ENCODE data around the gene EMP2. TPM values are rescaled to one million over a fixed set of nuclear protein-coding genes. Genes with fewer than 3 reads are reported as not detected.

The EMP2 gene
- polyA plus RNA-seq, 3 donors, result not detected

DNA sequence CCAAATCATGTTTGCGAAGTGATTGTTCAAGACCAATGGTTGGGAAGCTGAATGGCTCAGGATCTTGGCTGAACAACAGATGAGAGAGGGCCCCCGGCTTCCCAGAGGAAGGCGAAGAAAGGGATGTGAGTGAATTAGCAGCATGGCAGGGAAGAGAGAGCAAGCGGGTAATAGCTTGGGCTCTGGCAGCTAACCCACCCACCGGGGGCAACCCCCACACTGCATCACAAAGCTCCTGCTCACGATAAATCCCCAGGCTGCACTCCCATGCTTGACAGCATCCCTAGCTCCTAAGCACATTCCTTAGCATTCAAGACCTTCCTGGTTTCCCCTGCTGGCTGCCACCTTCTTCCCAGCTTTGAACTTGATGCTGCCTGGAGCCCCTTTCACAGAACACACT, 26.2 kb upstream of the EMP2 start:
- H3K27me3 ChIP-seq (ENCODE audit: control insufficient read depth in 2 of 2, insufficient read depth in 2 of 2, low read length in 2 of 2), result peaks cover 0 to 2% of the 10 kb centered on the region in 2 donors
- intact Hi-C loops (cut with micrococcal nuclease), result no loop called here
- DNase-seq, result no peak
- H2AFZ ChIP-seq (ENCODE audit: insufficient read depth, low read depth, low read length, poor library complexity, severe bottlenecking), result no peak overlapping the region
- TF ChIP-seq, protein P1, sequence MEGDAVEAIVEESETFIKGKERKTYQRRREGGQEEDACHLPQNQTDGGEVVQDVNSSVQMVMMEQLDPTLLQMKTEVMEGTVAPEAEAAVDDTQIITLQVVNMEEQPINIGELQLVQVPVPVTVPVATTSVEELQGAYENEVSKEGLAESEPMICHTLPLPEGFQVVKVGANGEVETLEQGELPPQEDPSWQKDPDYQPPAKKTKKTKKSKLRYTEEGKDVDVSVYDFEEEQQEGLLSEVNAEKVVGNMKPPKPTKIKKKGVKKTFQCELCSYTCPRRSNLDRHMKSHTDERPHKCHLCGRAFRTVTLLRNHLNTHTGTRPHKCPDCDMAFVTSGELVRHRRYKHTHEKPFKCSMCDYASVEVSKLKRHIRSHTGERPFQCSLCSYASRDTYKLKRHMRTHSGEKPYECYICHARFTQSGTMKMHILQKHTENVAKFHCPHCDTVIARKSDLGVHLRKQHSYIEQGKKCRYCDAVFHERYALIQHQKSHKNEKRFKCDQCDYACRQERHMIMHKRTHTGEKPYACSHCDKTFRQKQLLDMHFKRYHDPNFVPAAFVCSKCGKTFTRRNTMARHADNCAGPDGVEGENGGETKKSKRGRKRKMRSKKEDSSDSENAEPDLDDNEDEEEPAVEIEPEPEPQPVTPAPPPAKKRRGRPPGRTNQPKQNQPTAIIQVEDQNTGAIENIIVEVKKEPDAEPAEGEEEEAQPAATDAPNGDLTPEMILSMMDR (IDR thresholded peaks at IDR 0.05), result no peak
- H3K36me3 Mint-ChIP-seq, result no peaks in the 10 kb centered on the region
- H3K4me1 Mint-ChIP-seq, result no peaks in the 10 kb centered on the region
- peaks cover 0 to 16% (median 9%) of the 10 kb centered on the region in 3 donors for H3K27me3 Mint-ChIP-seq (ENCODE audit: low read depth in 3 of 3)
- no peak overlapping the region for H3K27ac ChIP-seq (ENCODE audit: low read depth in 1 of 2, low read length in 2 of 2)
- H3K9ac ChIP-seq (ENCODE audit: insufficient read depth, low read length, poor library complexity, severe bottlenecking), result no peak overlapping the region
- no peaks in the 10 kb centered on the region for H3K9me3 ChIP-seq (replicated peaks in 1 of 2; ENCODE audit: control insufficient read depth in 1 of 2, insufficient read depth in 1 of 2, low read length in 2 of 2)
- H3K4me3 Mint-ChIP-seq, result peak overlapping the region in 1 of 2 donors; percentile 70
- H3K27ac Mint-ChIP-seq, result no peak overlapping the region
- H3K4me3 ChIP-seq (replicated peaks in 1 of 3; ENCODE audit: low read depth in 2 of 3, low read length in 3 of 3), result no peak overlapping the region
- H3K4me2 ChIP-seq (replicated peaks; ENCODE audit: extremely low read depth, low read length, poor library complexity, severe bottlenecking), result no peak overlapping the region
- peaks cover 0 to 6% of the 10 kb centered on the region in 2 donors for H3K4me1 ChIP-seq (ENCODE audit: control insufficient read depth in 1 of 2, insufficient read depth in 2 of 2, low read length in 2 of 2)
- no peaks in the 10 kb centered on the region for H4K20me1 ChIP-seq (ENCODE audit: insufficient read depth, low read length)
- peaks cover 0 to 2% (median 0%) of the 10 kb centered on the region in 7 donors for H3K9me3 Mint-ChIP-seq
- WGBS (ENCODE audit: insufficient coverage), result 84% methylated on average over 3 of the region's 6 CpGs
- no peaks in the 10 kb centered on the region for H3K79me2 ChIP-seq (ENCODE audit: insufficient read depth, low read length)
- no peaks in the 10 kb centered on the region for H3K36me3 ChIP-seq (replicated peaks in 1 of 2; ENCODE audit: control insufficient read depth in 1 of 2, insufficient read depth in 2 of 2, low read length in 2 of 2)

- Histone ChIP-seq H3K27ac (ENCODE audit: low read depth in 1 of 2, low read length in 2 of 2) (no peak overlapping the region), H3K36me3 (replicated peaks in 1 of 2; ENCODE audit: control insufficient read depth in 1 of 2, insufficient read depth in 2 of 2, low read length in 2 of 2) (no peaks in the 10 kb centered on the region), H3K4me2 (replicated peaks; ENCODE audit: extremely low read depth, low read length, poor library complexity, severe bottlenecking) (no peak overlapping the region), H3K27me3 (ENCODE audit: control insufficient read depth in 2 of 2, insufficient read depth in 2 of 2, low read length in 2 of 2) (peaks cover 0 to 2% of the 10 kb centered on the region in 2 donors), H3K79me2 (ENCODE audit: insufficient read depth, low read length) (no peaks in the 10 kb centered on the region), H2AFZ (ENCODE audit: insufficient read depth, low read depth, low read length, poor library complexity, severe bottlenecking) (no peak overlapping the region), H4K20me1 (ENCODE audit: insufficient read depth, low read length) (no peaks in the 10 kb centered on the region), H3K4me3 (replicated peaks in 1 of 3; ENCODE audit: low read depth in 2 of 3, low read length in 3 of 3) (no peak overlapping the region), H3K9ac (ENCODE audit: insufficient read depth, low read length, poor library complexity, severe bottlenecking) (no peak overlapping the region), H3K9me3 (replicated peaks in 1 of 2; ENCODE audit: control insufficient read depth in 1 of 2, insufficient read depth in 1 of 2, low read length in 2 of 2) (no peaks in the 10 kb centered on the region), H3K4me1 (ENCODE audit: control insufficient read depth in 1 of 2, insufficient read depth in 2 of 2, low read length in 2 of 2) (peaks cover 0 to 6% of the 10 kb centered on the region in 2 donors)
- intact Hi-C loops (cut with micrococcal nuclease), result no loop called here
- Mint-ChIP-seq H3K4me3 (no peak overlapping the region), H3K27me3 (ENCODE audit: low read depth in 3 of 3) (peaks cover under 1 to 16% (median 7%) of the 10 kb centered on the region in 3 donors), H3K36me3 (no peaks in the 10 kb centered on the region), H3K4me1 (no peaks in the 10 kb centered on the region), H3K27ac (no peak overlapping the region), H3K9me3 (peaks cover 0 to 2% (median 0%) of the 10 kb centered on the region in 7 donors)
- TF ChIP-seq, protein P1 (IDR thresholded peaks at IDR 0.05), result no peak
- WGBS (ENCODE audit: insufficient coverage), result 100% methylated on average over 1 of the region's 3 CpGs
- no peak for DNase-seq
Measured at GRCh38 chr16:10605636-10606035, 25.2 kb upstream of the EMP2 start.
